Ishikawa (cell line): ENCODE measurements around the gene TMEM245.

ENCODE experiments used
- TCF12 ChIP-seq: IDR thresholded peaks from 2 replicates; pipeline ENCODE4 v1.6.1; 2012; ENCODE audit warnings: low read depth
- YY1 ChIP-seq: IDR thresholded peaks from 2 replicates; pipeline ENCODE4 v1.6.1; 2012; ENCODE audit warnings: low read depth

GRCh38 chr9:109107402-109108240 is 12.1 kb downstream of the TMEM245 start:
- TF ChIP-seq TCF12 (no peak), YY1 (no peak)
